HG02588 (cell line): ENCODE data around the gene TRAPPC12.
"Not testable (repeated sequence)": the region's sequence is repeated elsewhere in the genome, so short reads cannot be mapped to it uniquely, and the experiment has no call there.

Experiments used
- ATAC-seq: cut with Tn5 transposase; IDR thresholded peaks from one replicate; pipeline ENCODE4 v1.9.1; 2021; ENCODE audit warnings: mild to moderate bottlenecking, moderate library complexity; ENCODE audit not compliant: unreplicated experiment

The TRAPPC12 gene

GRCh38 chr2:3483227-3483985 lies 103.9 kb downstream of the TRAPPC12 start:
- no peak for ATAC-seq

GRCh38 chr2:3483986-3484960 lies 104.8 kb downstream of the TRAPPC12 start:
- ATAC-seq, result no peak

GRCh38 chr2:3485166-3485565 lies 105.7 kb downstream of the TRAPPC12 start:
- no peak for ATAC-seq

- no peak for ATAC-seq
Observed at GRCh38 chr2:3486047-3487027, 106.8 kb downstream of the TRAPPC12 start.

- ATAC-seq, result no peak
Observed at GRCh38 chr2:3487028-3487425, 107.5 kb downstream of the TRAPPC12 start.

- no peak for ATAC-seq
Observed at GRCh38 chr2:3487432-3487831, 107.9 kb downstream of the TRAPPC12 start.

- no peak for ATAC-seq
Observed at GRCh38 chr2:3488061-3488531, 108.6 kb downstream of the TRAPPC12 start.

- ATAC-seq, result no peak
Observed at GRCh38 chr2:3488855-3489763, 109.6 kb downstream of the TRAPPC12 start.

GRCh38 chr2:3489764-3490115 lies 110.2 kb downstream of the TRAPPC12 start:
- ATAC-seq, result no peak

- no peak for ATAC-seq
Observed at GRCh38 chr2:3490191-3491170, 111.0 kb downstream of the TRAPPC12 start.

- ATAC-seq, result no peak
Observed at GRCh38 chr2:3491306-3491705, 111.8 kb downstream of the TRAPPC12 start.

GRCh38 chr2:3491716-3492474 lies 112.4 kb downstream of the TRAPPC12 start:
- no peak for ATAC-seq

- ATAC-seq, result not testable (repeated sequence)
Observed at GRCh38 chr2:3492475-3492787, 112.9 kb downstream of the TRAPPC12 start.

- no peak for ATAC-seq
Observed at GRCh38 chr2:3492951-3493614, 113.6 kb downstream of the TRAPPC12 start.

GRCh38 chr2:3493615-3494007 lies 114.1 kb downstream of the TRAPPC12 start:
- ATAC-seq, result no peak

GRCh38 chr2:3494984-3495666 lies 115.6 kb downstream of the TRAPPC12 start:
- ATAC-seq, result no peak

GRCh38 chr2:3496708-3497080 lies 117.2 kb downstream of the TRAPPC12 start:
- not testable (repeated sequence) for ATAC-seq
